PFSK-1 (cell line): ENCODE data around the gene OSBPL3.

Source experiments
- POLR2AphosphoS5 ChIP-seq: IDR thresholded peaks from 2 replicates; pipeline ENCODE4 v1.6.1; 2012; ENCODE audit warnings: low read depth, mild to moderate bottlenecking, control low read depth, low read length, moderate library complexity
- REST ChIP-seq, 2 experiments: IDR thresholded peaks; 2 replicates each; pipeline versions ENCODE4 v1.6.1 to v1.8.0; 2011 to 2012; ENCODE audit warnings: low read depth in 2 of 2, low read length in 2 of 2, control low read depth in 1 of 2, inconsistent platforms in 1 of 2, mild to moderate bottlenecking in 1 of 2, moderate library complexity in 1 of 2; ENCODE audit not compliant: insufficient read depth in 1 of 2
- SIN3A ChIP-seq: IDR thresholded peaks from 2 replicates; pipeline ENCODE4 v1.6.1; 2012; ENCODE audit warnings: mild to moderate bottlenecking, low read length, moderate library complexity, borderline replicate concordance; ENCODE audit not compliant: insufficient read depth

GRCh38 chr7:24995466-24995865, 15.5 kb upstream of the OSBPL3 start:
- TF ChIP-seq REST (IDR thresholded peaks at IDR 0.05; ENCODE audit: insufficient read depth in 1 of 2, low read depth in 2 of 2, low read length in 2 of 2) (no peak), POLR2AphosphoS5 (no peak), SIN3A (no peak)
